Measurements from ENCODE around the gene ICAM5. TPM values are rescaled to one million over a fixed set of nuclear protein-coding genes. Genes with fewer than 3 reads are reported as not detected.

Gene ICAM5
- total and polyA plus RNA-seq, 9 of the 15 experiments (the other 6 are each of a cell fraction or from before 2014, with no cell fraction given): 0.10 to 114 (median 13.7) TPM

DNA sequence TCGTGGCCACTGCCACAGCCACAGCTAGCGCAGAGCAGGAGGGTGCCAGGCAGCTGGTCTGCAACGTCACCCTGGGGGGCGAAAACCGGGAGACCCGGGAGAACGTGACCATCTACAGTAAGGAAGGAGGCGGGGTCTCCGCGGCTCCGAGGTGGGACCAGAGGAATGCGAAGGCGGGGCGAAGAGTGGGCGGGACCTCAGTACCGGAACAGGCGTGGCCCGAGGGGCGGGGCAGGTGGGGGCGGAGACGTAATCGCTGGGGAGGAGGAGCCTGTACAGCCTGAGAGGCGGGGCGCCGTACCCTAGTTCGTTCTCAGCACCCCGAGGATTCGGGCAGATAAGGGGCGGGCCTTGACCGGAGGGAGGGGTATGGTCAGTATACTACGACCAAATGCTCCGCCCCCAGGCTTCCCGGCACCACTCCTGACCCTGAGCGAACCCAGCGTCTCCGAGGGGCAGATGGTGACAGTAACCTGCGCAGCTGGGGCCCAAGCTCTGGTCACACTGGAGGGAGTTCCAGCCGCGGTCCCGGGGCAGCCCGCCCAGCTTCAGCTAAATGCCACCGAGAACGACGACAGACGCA is 2.5 kb downstream of the ICAM5 start (continued):
- TF ChIP-seq, protein P1, sequence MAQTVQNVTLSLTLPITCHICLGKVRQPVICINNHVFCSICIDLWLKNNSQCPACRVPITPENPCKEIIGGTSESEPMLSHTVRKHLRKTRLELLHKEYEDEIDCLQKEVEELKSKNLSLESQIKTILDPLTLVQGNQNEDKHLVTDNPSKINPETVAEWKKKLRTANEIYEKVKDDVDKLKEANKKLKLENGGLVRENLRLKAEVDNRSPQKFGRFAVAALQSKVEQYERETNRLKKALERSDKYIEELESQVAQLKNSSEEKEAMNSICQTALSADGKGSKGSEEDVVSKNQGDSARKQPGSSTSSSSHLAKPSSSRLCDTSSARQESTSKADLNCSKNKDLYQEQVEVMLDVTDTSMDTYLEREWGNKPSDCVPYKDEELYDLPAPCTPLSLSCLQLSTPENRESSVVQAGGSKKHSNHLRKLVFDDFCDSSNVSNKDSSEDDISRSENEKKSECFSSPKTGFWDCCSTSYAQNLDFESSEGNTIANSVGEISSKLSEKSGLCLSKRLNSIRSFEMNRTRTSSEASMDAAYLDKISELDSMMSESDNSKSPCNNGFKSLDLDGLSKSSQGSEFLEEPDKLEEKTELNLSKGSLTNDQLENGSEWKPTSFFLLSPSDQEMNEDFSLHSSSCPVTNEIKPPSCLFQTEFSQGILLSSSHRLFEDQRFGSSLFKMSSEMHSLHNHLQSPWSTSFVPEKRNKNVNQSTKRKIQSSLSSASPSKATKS (CRISPR knock-in tag; IDR thresholded peaks at IDR 0.05): no peak
- no peak for TF ChIP-seq ZNF444 (CRISPR knock-in tag; IDR thresholded peaks at IDR 0.05)
- no peak; the same call in 1 of the 2 replicates for TF ChIP-seq ELF4 (CRISPR knock-in tag; IDR thresholded peaks at IDR 0.05)
- no peak for TF ChIP-seq ZNF785 (CRISPR knock-in tag; IDR thresholded peaks at IDR 0.05)
- TF ChIP-seq BRD9 (IDR thresholded peaks at IDR 0.05; ENCODE audit: low read depth, partially characterized antibody): no peak
- TF ChIP-seq, protein P2, sequence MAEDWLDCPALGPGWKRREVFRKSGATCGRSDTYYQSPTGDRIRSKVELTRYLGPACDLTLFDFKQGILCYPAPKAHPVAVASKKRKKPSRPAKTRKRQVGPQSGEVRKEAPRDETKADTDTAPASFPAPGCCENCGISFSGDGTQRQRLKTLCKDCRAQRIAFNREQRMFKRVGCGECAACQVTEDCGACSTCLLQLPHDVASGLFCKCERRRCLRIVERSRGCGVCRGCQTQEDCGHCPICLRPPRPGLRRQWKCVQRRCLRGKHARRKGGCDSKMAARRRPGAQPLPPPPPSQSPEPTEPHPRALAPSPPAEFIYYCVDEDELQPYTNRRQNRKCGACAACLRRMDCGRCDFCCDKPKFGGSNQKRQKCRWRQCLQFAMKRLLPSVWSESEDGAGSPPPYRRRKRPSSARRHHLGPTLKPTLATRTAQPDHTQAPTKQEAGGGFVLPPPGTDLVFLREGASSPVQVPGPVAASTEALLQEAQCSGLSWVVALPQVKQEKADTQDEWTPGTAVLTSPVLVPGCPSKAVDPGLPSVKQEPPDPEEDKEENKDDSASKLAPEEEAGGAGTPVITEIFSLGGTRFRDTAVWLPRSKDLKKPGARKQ (CRISPR knock-in tag; IDR thresholded peaks at IDR 0.05): no peak
- no peak for TF ChIP-seq NFRKB (IDR thresholded peaks at IDR 0.05; ENCODE audit: low read depth)
- TF ChIP-seq SPI1 (IDR thresholded peaks at IDR 0.05; ENCODE audit: borderline replicate concordance, low read depth, low read length): no peak
- TF ChIP-seq SIN3B (IDR thresholded peaks at IDR 0.05; ENCODE audit: low read depth): no peak; the same call in 1 of the 2 replicates
- TF ChIP-seq, protein P3, sequence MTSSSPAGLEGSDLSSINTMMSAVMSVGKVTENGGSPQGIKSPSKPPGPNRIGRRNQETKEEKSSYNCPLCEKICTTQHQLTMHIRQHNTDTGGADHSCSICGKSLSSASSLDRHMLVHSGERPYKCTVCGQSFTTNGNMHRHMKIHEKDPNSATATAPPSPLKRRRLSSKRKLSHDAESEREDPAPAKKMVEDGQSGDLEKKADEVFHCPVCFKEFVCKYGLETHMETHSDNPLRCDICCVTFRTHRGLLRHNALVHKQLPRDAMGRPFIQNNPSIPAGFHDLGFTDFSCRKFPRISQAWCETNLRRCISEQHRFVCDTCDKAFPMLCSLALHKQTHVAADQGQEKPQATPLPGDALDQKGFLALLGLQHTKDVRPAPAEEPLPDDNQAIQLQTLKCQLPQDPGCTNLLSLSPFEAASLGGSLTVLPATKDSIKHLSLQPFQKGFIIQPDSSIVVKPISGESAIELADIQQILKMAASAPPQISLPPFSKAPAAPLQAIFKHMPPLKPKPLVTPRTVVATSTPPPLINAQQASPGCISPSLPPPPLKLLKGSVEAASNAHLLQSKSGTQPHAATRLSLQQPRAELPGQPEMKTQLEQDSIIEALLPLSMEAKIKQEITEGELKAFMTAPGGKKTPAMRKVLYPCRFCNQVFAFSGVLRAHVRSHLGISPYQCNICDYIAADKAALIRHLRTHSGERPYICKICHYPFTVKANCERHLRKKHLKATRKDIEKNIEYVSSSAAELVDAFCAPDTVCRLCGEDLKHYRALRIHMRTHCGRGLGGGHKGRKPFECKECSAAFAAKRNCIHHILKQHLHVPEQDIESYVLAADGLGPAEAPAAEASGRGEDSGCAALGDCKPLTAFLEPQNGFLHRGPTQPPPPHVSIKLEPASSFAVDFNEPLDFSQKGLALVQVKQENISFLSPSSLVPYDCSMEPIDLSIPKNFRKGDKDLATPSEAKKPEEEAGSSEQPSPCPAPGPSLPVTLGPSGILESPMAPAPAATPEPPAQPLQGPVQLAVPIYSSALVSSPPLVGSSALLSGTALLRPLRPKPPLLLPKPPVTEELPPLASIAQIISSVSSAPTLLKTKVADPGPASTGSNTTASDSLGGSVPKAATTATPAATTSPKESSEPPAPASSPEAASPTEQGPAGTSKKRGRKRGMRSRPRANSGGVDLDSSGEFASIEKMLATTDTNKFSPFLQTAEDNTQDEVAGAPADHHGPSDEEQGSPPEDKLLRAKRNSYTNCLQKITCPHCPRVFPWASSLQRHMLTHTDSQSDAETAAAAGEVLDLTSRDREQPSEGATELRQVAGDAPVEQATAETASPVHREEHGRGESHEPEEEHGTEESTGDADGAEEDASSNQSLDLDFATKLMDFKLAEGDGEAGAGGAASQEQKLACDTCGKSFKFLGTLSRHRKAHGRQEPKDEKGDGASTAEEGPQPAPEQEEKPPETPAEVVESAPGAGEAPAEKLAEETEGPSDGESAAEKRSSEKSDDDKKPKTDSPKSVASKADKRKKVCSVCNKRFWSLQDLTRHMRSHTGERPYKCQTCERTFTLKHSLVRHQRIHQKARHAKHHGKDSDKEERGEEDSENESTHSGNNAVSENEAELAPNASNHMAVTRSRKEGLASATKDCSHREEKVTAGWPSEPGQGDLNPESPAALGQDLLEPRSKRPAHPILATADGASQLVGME (CRISPR knock-in tag; IDR thresholded peaks at IDR 0.05): no peak
- TF ChIP-seq, protein P4, sequence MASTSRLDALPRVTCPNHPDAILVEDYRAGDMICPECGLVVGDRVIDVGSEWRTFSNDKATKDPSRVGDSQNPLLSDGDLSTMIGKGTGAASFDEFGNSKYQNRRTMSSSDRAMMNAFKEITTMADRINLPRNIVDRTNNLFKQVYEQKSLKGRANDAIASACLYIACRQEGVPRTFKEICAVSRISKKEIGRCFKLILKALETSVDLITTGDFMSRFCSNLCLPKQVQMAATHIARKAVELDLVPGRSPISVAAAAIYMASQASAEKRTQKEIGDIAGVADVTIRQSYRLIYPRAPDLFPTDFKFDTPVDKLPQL (IDR thresholded peaks at IDR 0.05; ENCODE audit: extremely low read depth, insufficient read length): no peak
- TF ChIP-seq POLR2G (IDR thresholded peaks at IDR 0.05; ENCODE audit: low read depth, low read length): peak; percentile 71
- TF ChIP-seq ZSCAN29 (IDR thresholded peaks at IDR 0.05): no peak
- TF ChIP-seq, protein P5, sequence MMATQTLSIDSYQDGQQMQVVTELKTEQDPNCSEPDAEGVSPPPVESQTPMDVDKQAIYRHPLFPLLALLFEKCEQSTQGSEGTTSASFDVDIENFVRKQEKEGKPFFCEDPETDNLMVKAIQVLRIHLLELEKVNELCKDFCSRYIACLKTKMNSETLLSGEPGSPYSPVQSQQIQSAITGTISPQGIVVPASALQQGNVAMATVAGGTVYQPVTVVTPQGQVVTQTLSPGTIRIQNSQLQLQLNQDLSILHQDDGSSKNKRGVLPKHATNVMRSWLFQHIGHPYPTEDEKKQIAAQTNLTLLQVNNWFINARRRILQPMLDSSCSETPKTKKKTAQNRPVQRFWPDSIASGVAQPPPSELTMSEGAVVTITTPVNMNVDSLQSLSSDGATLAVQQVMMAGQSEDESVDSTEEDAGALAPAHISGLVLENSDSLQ (IDR thresholded peaks at IDR 0.05): no peak; the same call in 1 of the 2 replicates
- TF ChIP-seq, protein P6, sequence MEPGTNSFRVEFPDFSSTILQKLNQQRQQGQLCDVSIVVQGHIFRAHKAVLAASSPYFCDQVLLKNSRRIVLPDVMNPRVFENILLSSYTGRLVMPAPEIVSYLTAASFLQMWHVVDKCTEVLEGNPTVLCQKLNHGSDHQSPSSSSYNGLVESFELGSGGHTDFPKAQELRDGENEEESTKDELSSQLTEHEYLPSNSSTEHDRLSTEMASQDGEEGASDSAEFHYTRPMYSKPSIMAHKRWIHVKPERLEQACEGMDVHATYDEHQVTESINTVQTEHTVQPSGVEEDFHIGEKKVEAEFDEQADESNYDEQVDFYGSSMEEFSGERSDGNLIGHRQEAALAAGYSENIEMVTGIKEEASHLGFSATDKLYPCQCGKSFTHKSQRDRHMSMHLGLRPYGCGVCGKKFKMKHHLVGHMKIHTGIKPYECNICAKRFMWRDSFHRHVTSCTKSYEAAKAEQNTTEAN (CRISPR knock-in tag; IDR thresholded peaks at IDR 0.05): no peak
- TF ChIP-seq GTF2E2 (tag; IDR thresholded peaks at IDR 0.05): no peak

Data from K562 (cell line).